Activated T-helper 9 cell treated with anti-CD3 and anti-CD28 coated beads, Interleukin-2, amount 50 U/mL, for 16 hours (primary cell): ENCODE results near the gene SP110.
"Not testable (repeated sequence)": the region's sequence is repeated elsewhere in the genome, so short reads cannot be mapped to it uniquely, and the experiment has no call there.

Source experiments
- DNase-seq: peaks from one replicate; pipeline ENCODE4 v3.0.0-alpha.2; 2020; ENCODE audit warnings: low read depth

SP110 gene

DNA sequence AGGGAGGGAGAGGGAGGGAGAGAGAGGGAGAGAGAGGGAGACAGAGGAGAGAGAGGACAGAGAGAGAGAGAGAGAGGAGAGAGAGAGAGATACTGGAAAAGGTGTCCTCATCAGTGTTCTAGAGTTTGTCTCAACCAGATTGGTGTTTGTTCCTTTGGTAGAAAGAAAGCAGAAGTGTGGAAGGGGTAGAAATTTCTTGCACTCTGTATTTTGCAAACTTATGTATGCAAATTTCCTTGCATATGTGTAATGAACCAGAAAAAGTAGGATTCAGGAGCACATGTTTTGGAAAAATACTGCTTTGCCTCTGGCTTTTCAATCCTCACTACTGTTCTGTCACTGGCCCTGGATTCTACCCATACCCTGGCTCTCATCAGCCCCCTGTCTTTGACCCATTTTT is 4.7 kb upstream of the SP110 start:
- DNase-seq: no peak

DNA sequence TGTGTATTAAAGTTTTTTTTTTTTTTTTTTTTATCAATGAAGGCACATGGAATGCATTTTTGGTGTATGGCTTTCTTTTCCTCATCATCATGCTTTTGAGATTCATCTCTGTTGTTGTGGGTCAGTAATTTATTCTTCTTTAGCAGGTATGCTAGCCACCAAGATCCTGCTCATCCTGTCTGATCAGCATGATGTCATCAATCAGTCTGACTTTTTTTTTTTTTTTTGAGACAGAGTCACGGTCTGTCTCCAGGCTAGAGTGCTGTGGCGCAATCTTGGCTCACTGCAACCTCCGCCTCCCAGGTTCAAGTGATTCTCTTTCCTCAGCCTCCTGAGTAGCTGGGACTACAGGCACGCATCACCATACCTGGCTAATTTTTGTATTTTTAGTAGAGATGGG is 3.0 kb upstream of the SP110 start:
- DNase-seq: not testable (repeated sequence)

DNA sequence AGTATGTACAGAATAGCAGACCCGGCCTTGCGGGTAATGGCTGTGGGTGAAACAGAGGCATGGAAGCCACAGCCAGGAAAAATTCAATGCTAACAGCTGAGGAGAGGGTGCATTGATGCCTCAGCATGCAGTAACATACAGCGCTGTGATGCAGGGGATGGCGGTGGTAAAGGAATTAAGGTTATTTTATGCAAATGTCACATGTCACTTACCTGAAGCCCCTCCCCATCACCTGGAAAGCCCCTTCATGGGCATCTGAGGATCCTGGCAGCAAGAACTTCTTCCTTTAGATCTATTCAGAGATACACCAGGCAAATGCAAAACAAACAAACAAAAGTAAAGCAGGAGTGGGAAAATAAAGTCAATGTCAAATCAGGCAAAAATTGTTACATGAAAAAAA is 1.7 kb upstream of the SP110 start:
- DNase-seq: no peak

DNA sequence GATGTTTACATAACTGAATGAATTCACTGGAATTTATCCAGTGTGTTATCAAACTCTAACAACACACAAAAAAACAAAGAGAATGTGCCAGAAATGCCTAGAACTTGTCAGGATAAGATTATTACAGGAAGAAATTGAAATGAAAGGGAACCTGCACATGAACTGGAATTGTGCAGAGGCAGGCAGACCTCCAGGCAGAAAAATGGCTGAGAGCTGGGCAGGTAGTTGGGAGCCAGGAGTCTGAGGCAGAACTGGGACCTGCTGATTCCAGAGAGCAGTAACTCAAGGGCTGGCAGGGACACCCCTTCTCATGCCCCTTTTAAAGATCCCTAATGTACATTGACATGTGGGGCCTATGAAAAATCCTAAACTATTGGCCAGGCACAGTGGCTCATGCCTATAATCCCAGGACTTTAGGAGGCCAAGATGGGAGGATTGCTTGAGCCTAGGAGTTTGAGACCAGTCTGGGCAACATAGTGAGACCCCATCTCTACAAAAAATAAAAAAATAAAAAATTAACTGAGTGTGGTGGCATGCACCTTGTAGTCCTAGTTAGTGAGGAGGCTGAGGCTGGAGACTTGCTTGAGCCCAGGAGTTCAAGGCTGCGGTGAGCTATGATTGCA is 674 bp upstream of the SP110 start:
- DNase-seq: no peak

GRCh38 chr2:230218421-230218820 is 1.4 kb downstream of the SP110 start:
- DNase-seq: no peak

- no peak for DNase-seq
Observed at GRCh38 chr2:230217424-230217823, 2.4 kb downstream of the SP110 start.

- peak; percentile 11 for DNase-seq
Observed at GRCh38 chr2:230216489-230216888, 3.3 kb downstream of the SP110 start.

DNA sequence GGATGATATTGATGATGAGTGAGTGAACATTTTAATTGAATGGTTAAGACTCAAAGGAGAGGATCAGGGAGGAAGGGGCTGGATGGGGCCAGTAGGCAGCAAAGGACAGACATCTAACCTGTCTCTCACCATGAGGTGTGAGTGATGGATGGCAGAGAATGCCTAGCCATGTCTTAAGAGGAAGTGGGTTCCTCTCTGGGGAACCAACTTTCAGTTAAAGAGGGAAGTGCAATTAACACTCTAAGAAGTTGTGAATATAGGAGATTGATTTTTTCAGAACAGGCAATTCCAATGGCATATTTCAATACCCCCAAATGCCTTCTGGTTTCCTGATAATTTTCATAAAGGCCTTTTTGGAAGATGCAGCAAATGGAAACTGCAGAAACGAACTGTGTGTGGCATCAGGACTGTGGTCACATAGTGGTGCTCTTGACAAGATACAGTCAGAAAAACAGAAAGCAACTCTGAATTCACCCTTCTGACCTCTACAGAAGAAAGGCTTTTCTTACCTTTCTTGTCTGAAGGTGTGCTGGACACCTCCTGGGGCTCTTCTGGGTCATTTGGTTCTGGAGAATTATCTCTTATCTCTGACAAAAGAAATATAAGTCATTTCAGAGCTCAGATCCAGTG is 10.2 kb downstream of the SP110 start:
- no peak for DNase-seq

- DNase-seq: no peak
Observed at GRCh38 chr2:230208576-230208975, 11.2 kb downstream of the SP110 start.

DNA sequence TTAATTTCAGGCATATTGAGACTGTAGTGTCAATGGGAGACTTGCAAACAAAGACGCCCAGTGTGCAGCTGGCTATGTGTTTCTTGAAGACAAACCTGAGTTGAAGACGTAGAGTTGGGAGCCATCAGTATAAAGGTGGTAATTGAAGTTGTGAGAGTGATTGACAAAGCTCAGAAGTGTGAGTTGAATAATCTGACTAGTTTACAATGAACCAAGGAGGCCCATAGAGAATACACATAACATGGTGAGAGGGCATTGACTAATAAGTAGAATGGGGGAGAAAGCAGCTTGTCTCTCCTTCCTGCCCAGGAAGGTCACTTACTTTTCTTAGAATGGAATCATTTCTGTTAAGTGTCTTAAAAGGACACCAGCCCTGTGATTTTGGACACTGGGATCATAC is 14.1 kb downstream of the SP110 start:
- no peak for DNase-seq

- no peak for DNase-seq
Observed at GRCh38 chr2:230205034-230205433, 14.8 kb downstream of the SP110 start.

GRCh38 chr2:230203110-230203676 is 16.6 kb downstream of the SP110 start:
- DNase-seq: no peak

- no peak for DNase-seq
Observed at GRCh38 chr2:230202430-230203109, 17.2 kb downstream of the SP110 start.

DNA sequence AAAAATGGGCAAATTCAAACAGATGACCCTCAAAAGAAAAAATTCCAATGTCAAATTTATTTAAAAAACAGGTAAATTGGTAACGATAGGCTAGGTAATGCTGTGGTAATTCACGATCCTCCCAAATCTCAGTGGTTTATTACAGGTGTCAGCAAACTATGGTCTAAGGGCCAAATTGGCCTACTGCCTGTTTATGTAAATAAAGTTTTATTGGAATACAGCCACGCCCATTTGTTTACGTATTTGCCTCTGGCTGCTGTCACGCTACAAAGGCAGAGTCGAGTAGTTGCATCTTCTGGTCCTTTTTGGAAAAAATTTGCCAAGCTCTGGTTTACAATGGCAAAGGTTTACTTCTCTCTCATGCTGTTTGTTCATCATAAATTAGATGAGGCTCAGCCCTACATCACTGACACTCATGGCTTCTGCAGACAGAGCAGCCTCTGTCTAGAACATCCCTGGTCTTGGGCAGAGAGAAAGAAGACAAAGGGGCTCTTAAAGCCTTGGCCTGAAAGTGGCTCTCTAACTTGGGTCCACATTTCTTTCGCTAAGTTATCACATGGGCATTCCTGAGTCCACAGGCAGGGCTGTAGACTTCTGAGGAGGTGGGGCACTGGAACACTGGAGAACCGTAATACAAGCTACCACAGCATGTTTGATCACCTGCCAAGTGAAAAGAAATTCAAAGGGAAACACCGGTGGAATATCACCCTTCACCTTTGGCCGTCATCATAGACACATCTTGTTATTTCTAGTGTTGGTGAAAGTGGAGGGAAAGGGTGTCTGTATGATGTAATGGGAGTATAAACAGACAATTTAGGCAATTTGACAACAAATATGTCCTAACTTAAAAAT is 34.8 kb downstream of the SP110 start:
- no peak for DNase-seq

DNA sequence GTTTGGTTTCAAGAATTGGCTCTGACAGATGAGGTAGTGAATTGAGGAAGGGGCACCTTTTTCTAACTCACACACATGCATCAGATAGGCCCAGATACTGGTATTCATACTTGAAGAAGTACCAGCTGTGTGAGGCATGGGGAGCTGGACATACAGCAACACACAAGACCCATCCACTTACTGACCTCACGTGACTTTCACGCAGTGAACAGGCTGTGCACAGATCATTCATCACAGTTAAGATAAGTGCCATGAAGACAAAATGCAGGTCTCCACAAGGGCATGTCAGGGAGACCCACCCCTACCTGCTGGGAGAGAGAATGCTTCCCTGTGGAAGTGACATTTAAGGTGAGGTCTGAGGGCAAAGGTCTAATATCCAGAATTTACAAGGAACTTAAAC is 38.6 kb downstream of the SP110 start:
- no peak for DNase-seq

DNA sequence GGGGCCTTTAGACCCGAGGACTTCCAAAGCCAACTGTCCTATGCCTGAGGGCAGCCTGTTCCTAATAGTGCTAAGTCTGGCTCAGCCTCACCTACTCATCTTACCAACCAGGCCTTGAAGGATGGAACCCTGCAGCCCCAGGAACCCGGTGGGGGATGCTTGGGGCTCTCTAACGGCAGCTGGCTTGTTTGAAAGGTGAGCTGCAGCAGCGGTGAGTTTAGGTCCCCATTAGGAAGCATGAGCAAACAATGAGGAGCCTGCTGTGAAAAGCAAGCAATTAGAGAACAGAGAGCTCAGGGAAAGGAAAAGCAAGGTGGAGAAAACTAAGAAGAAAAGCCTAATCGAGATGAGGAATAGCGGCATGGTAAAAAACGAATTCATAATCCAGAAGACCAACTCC is 39.9 kb downstream of the SP110 start:
- DNase-seq: no peak

DNA sequence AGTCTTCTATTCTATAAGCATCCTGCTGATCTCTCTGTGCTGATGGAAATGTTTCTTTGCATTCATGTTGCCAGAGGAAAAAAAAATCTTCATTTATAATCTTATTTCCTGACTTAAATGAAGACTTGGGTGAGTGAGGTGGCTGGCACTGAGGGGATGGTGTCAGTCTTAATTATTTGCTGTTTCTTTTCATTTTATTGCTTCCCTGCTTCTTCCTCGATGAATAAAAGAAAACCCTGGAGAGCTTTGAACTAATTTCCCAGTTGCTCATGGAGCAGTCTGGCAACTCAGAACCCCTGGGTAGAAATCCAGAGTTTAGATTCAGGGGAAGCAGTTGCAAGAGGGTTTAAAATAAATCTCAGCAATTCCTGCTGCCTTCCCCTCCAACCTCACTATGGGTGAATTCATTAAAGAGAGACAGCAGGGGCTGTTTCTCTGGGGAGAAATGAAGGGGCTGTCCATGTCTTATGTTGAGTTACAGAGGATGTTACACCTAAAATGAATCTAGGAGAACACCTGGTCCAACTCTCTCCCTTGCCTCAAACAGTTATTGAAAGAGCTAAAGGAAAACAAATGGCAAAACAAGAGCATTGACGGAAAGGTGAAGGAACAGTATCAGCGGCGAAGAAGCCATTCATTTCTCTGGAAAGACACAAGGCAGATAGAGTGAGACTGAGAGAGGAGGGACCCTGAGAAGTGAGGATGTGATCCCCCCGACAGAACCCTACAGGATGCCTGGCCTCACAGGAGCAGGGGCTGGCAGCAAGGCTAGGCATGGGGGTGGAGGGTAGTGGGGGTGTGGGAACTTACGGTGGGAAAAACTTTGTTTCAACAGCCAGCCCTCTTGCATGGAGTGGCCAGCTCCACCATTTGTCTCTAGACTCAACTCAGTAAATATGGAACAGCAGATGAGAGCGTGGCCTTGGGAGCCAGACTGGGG is 41.0 kb downstream of the SP110 start:
- no peak for DNase-seq

DNA sequence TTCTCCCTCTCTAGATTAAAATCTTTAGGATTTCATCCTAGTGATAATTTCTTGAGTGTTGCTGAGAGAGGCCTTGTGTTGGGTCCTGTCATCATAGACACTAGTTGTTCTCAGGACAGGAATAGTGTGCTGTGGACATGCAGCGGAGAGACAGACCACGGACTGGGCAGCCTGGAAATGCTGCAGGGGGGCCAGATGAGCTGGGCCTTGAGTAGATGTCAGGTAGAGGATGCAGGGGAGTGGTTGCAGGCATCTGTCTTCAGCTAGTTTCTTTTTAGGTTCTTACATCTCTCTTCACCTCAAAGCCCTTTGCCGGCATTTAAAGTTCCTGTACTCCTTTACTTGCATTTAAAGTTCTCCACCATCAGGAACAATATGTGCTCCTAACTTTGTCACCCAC is 42.8 kb downstream of the SP110 start:
- DNase-seq: no peak

DNA sequence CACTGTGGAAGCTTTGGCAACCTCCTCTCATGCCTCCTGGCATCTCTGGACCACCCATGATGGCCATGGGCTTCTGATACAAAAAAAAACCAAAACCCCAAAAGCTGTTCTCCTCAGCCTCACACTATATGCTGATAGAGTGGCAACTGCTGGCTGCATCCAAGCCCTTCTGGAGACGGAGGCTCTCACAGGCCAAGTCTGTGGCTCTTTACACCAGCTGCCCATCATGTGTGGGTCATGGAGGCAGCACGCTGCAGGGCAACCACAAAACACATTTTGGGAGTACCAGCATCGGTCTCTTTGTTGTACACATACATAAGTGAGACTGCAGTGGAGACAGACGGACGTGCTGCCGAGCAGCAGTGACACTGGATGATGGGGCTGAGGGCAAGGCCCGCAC is 45.3 kb downstream of the SP110 start:
- no peak for DNase-seq

DNA sequence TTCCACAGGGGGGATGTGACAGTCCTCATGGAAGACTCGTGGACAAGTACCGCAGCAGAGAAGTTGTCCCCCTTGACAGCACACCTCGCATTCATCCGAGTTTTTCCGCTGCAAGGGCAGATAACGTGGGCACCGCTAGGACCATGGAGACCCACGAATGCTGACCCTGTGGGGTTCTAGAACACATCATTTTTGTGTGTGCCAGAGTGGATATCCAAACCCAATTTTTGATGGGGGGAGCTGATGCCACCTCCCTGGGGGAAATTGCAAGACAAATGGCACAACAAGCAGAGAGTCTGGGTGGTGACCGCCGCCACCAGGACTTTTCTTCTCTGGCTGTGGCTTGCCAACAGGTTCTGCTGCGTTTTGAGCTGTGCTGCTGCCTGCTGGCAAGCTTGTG is 46.9 kb downstream of the SP110 start:
- DNase-seq: no peak

- DNase-seq: no peak
Observed at GRCh38 chr2:230172156-230172555, 47.6 kb downstream of the SP110 start.
